H1 (cell line): ENCODE results near the gene TRIM38.

Source experiments
- ASH2L ChIP-seq: fragments of 200-600, 300-600 bp; sonication (generic); IDR thresholded peaks from one replicate; pipeline ENCODE4 v1.7.1; 2017; ENCODE audit warnings: low read length
- POLR2AphosphoS5 ChIP-seq: IDR thresholded peaks from 2 replicates; pipeline ENCODE4 v1.6.1; 2011; ENCODE audit warnings: low read depth, low read length
- TF ChIP-seq, protein P1 (sequence below): IDR thresholded peaks from 2 replicates; pipeline ENCODE4 v1.6.1; 2012; ENCODE audit warnings: low read length, inconsistent platforms
- TF ChIP-seq, protein P2 (sequence below): IDR thresholded peaks from 2 replicates; pipeline ENCODE4 v1.6.1; 2011; ENCODE audit warnings: low read depth, mild to moderate bottlenecking, low read length; ENCODE audit not compliant: insufficient read depth

DNA sequence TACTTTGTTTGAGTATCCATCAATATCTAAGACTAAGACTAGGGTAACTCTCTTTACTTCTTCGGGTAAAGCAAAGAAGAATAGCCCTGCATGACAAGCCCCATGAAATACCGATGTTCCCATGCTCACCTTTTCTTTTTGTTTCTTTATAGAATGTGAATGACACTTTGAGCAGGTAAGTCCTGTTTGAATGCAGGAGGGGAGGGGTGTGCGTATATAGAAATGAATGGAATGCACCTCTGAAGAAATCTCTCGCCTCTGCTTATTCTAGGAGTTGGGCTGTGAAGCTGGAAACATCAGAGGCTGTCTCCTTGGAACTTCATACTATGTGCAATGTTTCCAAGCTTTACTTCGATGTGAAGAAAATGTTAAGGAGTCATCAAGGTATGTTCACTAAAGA lies 10.3 kb downstream of the TRIM38 start:
- TF ChIP-seq POLR2AphosphoS5: no peak
- TF ChIP-seq ASH2L: no peak
- TF ChIP-seq, protein P1, sequence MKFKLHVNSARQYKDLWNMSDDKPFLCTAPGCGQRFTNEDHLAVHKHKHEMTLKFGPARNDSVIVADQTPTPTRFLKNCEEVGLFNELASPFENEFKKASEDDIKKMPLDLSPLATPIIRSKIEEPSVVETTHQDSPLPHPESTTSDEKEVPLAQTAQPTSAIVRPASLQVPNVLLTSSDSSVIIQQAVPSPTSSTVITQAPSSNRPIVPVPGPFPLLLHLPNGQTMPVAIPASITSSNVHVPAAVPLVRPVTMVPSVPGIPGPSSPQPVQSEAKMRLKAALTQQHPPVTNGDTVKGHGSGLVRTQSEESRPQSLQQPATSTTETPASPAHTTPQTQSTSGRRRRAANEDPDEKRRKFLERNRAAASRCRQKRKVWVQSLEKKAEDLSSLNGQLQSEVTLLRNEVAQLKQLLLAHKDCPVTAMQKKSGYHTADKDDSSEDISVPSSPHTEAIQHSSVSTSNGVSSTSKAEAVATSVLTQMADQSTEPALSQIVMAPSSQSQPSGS: no peak
- TF ChIP-seq, protein P2, sequence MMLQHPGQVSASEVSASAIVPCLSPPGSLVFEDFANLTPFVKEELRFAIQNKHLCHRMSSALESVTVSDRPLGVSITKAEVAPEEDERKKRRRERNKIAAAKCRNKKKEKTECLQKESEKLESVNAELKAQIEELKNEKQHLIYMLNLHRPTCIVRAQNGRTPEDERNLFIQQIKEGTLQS: no peak
